Hypothalamus (tissue), 51 donors: Measurements from ENCODE around the gene MLF1.

Experiments used
- DNase-seq, 51 donors: peaks; one replicate each; lab custom pipeline; 2025; lab: John Stamatoyannopoulos, UW

The MLF1 gene

DNA sequence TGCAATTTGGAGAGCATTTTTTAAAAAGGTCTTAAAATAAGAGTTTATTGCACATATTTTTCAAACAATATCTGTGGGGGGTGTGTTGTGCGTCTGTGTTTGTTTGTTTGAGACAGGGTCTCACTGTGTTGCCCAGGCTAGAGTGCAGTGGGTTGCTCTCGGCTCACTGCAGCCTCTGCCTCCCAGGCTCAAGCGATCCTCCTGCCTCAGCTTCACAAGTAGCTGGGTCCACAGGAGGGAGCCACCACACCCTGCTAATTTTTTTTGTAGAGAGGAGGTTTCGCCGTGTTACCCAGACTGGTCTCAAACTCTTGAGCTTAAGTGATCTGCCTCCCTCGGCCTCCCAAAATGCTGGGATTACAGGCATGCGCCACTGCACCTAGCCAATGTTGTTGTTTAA is 2.7 kb downstream of the MLF1 start:
- no peak for DNase-seq

DNA sequence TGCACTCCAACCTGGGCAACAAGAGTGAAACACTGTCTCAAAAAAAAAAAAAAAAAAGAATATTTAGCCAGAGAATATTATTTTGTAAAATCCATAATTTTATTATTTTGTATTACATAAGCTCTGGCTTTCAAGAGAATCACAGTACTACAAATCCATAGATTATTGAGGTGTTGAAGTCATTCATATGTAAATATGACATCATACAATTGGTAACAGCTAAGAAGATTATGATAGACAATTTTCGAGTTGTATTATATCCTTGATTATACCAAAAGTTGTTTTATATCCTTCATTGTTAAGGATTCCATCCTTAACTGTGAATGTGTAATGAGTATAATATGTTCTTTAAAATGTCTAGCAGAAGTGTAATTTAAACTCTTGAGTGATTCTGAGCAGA is 3.7 kb downstream of the MLF1 start:
- no peak for DNase-seq

DNA sequence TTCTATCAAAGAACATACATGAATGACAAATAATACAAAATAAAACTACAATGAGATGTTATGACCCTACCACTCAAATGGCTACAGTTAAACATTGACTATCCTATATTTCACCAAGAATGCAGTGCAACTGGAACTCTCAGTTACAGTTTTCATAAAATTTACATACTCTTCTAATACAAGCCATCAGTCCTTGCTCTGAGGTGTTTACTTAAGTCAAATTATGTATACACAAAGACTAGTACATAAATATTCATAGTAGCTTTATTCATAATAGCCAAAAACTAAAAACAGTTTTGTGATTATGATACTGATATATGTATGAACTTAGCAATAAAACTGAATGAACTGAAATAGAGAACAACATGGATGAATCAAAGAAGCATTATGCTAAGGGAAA is 19.2 kb downstream of the MLF1 start:
- DNase-seq = no peak

DNA sequence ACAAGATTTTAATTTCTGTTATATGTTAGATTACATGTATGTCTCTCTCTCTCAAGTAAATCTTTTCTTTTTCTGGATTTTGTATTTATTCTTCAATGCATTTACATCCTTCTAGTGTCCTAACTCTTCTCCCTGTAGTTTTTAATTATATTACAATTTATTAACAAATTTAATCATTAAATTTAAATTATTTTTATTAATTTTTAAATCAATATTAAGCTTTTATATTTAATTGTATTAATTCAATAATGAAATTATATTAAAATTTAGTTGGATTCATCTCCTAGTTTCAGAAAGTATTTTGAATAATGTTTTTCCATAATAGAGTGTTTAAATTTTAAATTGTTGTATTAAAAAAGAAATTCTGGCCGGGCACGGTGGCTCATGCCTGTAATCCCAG is 29.8 kb downstream of the MLF1 start:
- no peak for DNase-seq

DNA sequence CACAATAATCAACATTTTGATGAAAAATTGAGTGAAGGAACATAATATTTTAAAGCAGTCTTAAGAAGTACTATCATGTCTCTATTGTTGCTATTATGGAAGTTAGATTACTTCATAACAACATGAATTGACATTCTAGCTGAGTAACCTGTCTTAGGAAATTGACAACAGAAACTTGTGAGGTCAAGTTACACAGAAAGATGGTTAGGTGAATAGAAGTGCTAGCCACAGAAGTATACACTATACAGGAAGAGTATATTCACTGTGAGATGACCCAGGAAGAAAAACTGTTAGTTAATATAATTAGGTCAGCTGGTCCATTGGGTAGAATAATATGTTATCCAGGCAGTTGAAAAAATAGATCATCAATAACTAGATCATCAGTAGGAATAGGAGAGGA is 31.2 kb downstream of the MLF1 start:
- DNase-seq = no peak

DNA sequence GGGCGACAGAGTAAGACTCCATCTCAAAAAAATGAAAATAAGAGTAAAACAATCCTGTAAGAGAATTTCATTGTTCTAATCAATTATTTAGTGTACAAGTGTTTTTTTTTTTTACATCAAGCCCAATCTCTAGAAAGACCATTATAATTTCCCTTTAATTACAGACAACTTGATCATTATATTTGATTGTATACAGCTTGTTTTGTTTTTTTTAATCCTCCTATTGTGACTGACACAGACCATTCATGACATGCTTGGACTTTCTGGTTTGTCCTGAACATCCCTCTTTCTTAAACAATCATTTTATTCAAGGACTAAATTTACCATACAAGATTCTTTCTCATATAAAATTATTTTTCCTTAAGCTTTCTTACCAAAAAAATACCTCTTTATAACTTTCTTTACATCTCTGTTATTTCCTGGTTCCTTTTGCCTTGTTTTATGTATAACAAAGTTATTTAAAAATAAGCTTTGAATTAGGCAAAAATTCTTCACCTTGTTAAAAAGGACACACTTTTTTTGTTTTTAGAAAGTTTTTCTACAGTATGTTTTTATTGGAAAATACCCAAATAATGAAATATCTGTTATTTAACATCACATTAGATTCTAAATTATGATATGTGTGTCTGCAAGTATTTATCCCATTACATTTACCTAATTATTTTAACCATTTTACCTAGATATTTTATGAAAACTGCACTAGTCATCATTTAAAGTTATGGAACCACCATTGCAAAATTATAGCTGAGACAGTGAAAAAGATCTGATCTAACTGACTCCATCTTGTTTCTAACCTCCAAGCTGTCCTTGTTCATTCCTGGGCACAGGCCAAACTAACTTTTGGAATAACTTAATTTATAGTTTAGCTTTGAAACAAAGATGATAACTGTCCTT is 47.2 kb downstream of the MLF1 start:
- no peak for DNase-seq

GRCh38 chr3:158625881-158626280 is 54.9 kb downstream of the MLF1 start:
- no peak for DNase-seq

GRCh38 chr3:158631981-158632380 is 61.0 kb downstream of the MLF1 start:
- no peak for DNase-seq

GRCh38 chr3:158640646-158641045 is 69.7 kb downstream of the MLF1 start:
- no peak for DNase-seq

- no peak for DNase-seq
Observed at GRCh38 chr3:158642005-158642404, 71.0 kb downstream of the MLF1 start.

DNA sequence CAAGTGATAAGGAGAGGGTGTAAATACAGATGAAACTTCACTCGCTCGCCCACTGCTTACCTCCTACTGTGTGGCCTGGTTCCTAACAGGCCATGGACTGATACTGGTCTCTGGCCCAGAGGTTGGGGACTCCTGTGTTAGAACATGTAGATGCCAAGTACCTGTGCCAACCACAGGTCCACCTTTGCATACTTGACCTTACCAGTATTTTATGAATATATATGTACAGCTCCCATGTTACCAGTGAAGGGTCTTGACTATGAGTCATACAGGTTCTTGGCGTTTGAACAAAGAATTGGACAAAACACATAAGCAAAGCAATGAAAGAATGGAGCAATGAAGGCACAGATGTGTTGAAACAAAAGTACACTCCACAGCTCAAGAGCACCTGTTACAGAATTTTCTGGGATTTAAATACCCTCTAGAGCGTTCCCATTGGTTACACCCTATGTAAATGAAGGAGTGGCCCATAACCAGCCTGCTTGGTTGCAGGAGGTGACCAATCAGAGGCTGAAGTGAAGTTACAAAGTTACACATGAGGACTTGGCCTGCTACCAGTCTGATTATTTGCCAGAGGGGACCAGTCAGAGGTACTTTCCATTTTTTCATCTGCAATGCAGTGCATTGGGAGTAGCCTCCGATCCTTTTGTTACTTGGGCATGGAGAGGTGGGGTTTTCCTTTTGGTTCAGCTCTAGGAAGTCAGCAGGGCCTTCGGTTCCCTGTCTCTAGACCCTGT is 71.6 kb downstream of the MLF1 start:
- no peak for DNase-seq

DNA sequence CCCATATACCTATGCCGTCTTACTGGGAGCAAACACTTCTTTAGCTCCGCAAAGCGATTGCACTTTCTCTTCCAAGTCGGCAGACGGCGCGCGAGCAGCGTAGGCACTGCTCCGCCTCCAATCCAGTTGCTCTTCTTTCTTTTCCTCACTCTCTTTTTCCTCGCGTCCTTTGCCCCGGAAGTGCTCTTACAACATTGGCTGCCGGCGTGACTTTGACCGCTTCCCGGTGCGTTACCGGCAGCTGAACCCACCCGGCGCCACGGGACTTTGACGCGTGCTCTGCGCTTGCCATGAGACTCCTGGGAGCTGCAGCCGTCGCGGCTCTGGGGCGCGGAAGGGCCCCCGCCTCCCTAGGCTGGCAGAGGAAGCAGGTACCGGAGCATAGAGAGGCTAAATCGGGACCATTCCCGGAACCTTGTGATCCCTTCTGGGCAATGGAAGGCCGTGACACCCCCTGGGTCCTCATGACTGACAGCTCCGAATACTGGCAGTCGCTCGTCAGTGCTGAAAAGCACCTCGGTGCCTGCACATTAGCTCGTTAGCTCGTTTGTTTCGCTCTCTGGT is 73.4 kb downstream of the MLF1 start, which contains the start of gene GFM1:
Gene GFM1, plus strand, starts transcription at position 183 of the 564 bp plus-strand sequence. Its CDS starts 108 bp downstream, at position 291.
- DNase-seq = peak; percentile 48 to 96 (median 87)

- no peak for DNase-seq
Observed at GRCh38 chr3:158649791-158650190, 78.8 kb downstream of the MLF1 start.

- DNase-seq = no peak
Observed at GRCh38 chr3:158651192-158651591, 80.2 kb downstream of the MLF1 start.

- DNase-seq = no peak
Observed at GRCh38 chr3:158652463-158652862, 81.5 kb downstream of the MLF1 start.
